ENCODE data around the gene TRAPPC2. TPM values are rescaled to one million over a fixed set of nuclear protein-coding genes. Genes with fewer than 3 reads are reported as not detected.

The TRAPPC2 gene
- total and polyA plus RNA-seq, 9 of the 15 experiments (the other 6 are each of a cell fraction or from before 2014, with no cell fraction given): 10.3 to 30.6 (median 18.6) TPM

DNA sequence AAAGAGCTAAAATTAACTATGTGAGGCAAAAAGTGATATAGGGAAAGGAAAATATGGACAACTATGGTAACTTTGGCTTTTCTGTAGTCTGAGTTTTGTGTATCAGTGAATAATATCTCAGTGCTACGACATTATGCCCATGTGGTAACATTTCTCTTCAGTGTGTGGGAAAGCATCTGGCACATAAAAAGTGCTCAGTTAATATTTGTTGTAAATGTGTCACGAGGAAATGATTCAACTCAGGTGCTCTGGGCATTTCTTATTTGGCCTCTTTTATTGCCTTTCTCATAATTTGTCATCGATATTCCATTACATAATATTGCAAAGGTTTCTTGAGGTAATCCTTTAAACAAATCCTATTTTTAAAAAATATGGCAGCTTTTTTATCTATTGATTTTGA is 17.7 kb upstream of the TRAPPC2 start:
- in situ Hi-C loops (cut with MboI): no loop called here
- TF ChIP-seq, protein P1, sequence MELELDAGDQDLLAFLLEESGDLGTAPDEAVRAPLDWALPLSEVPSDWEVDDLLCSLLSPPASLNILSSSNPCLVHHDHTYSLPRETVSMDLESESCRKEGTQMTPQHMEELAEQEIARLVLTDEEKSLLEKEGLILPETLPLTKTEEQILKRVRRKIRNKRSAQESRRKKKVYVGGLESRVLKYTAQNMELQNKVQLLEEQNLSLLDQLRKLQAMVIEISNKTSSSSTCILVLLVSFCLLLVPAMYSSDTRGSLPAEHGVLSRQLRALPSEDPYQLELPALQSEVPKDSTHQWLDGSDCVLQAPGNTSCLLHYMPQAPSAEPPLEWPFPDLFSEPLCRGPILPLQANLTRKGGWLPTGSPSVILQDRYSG (tag; conservative IDR thresholded peaks at IDR 0.05; ENCODE audit: low read depth): no peak
- TF ChIP-seq, protein P2, sequence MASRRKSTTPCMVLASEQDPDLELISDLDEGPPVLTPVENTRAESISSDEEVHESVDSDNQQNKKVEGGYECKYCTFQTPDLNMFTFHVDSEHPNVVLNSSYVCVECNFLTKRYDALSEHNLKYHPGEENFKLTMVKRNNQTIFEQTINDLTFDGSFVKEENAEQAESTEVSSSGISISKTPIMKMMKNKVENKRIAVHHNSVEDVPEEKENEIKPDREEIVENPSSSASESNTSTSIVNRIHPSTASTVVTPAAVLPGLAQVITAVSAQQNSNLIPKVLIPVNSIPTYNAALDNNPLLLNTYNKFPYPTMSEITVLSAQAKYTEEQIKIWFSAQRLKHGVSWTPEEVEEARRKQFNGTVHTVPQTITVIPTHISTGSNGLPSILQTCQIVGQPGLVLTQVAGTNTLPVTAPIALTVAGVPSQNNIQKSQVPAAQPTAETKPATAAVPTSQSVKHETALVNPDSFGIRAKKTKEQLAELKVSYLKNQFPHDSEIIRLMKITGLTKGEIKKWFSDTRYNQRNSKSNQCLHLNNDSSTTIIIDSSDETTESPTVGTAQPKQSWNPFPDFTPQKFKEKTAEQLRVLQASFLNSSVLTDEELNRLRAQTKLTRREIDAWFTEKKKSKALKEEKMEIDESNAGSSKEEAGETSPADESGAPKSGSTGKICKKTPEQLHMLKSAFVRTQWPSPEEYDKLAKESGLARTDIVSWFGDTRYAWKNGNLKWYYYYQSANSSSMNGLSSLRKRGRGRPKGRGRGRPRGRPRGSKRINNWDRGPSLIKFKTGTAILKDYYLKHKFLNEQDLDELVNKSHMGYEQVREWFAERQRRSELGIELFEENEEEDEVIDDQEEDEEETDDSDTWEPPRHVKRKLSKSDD (conservative IDR thresholded peaks at IDR 0.05; ENCODE audit: low read length): no peak
- TF ChIP-seq, protein P3, sequence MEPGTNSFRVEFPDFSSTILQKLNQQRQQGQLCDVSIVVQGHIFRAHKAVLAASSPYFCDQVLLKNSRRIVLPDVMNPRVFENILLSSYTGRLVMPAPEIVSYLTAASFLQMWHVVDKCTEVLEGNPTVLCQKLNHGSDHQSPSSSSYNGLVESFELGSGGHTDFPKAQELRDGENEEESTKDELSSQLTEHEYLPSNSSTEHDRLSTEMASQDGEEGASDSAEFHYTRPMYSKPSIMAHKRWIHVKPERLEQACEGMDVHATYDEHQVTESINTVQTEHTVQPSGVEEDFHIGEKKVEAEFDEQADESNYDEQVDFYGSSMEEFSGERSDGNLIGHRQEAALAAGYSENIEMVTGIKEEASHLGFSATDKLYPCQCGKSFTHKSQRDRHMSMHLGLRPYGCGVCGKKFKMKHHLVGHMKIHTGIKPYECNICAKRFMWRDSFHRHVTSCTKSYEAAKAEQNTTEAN (CRISPR knock-in tag; IDR thresholded peaks at IDR 0.05): no peak
- TF ChIP-seq, protein P4, sequence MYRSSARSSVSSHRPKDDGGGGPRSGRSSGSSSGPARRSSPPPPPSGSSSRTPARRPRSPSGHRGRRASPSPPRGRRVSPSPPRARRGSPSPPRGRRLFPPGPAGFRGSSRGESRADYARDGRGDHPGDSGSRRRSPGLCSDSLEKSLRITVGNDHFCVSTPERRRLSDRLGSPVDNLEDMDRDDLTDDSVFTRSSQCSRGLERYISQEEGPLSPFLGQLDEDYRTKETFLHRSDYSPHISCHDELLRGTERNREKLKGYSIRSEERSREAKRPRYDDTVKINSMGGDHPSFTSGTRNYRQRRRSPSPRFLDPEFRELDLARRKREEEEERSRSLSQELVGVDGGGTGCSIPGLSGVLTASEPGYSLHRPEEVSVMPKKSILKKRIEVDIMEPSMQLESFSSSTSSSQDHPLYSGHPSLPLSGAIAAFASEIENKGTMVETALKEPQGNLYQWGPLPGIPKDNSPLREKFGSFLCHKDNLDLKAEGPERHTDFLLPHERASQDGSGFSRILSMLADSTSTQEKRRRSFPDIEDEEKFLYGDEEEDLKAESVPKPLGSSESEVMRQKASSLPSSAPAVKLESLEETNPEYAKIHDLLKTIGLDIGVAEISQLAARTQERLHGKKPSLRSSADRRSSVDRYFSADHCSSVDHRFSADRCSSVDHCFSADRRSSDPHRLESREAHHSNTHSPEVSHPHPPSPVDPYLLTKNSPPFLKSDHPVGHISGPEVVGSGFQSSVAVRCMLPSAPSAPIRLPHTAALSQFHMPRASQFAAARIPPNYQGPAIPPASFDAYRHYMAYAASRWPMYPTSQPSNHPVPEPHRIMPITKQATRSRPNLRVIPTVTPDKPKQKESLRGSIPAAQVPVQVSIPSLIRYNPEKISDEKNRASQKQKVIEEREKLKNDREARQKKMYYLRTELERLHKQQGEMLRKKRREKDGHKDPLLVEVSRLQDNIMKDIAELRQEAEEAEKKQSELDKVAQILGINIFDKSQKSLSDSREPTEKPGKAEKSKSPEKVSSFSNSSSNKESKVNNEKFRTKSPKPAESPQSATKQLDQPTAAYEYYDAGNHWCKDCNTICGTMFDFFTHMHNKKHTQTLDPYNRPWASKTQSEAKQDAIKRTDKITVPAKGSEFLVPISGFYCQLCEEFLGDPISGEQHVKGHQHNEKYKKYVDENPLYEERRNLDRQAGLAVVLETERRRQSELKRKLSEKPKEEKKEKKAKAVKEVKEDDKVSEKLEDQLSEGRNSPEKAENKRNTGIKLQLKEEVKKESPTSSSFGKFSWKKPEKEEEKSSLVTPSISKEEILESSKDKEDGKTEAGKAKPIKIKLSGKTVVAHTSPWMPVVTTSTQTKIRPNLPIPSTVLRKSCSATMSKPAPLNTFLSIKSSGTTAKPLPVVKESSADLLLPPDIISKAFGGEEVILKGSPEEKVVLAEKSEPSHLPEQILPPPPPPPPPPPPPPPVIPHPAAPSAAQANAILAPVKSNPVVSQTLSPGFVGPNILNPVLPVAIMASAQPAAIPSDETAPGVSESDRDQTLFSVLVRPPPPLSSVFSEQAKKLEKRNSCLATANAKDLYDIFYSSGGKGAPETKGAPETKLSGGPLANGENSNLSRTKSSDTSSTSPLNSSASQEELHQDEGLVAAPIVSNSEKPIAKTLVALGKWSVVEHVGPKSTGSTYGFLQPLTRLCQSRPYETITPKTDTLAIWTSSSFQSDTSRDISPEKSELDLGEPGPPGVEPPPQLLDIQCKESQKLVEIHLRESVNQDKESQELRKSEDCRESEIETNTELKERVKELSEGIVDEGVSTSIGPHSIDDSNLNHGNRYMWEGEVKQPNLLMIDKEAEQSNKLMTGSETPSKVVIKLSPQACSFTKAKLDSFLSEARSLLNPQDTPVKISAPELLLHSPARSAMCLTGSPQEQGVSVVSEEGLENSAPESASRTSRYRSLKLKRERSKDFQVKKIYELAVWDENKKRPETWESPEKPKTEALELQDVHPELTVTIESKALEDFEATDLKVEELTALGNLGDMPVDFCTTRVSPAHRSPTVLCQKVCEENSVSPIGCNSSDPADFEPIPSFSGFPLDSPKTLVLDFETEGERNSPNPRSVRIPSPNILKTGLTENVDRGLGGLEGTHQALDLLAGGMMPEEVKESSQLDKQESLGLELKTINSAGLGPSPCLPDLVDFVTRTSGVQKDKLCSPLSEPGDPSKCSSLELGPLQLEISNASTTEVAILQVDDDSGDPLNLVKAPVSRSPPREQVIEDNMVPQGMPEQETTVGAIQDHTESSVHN (IDR thresholded peaks at IDR 0.05; ENCODE audit: borderline replicate concordance in 1 of 2, low read depth in 1 of 2): no peak
- TF ChIP-seq, protein P5, sequence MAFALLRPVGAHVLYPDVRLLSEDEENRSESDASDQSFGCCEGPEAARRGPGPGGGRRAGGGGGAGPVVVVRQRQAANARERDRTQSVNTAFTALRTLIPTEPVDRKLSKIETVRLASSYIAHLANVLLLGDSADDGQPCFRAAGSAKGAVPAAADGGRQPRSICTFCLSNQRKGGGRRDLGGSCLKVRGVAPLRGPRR (CRISPR knock-in tag; IDR thresholded peaks at IDR 0.05): no peak
- TF ChIP-seq RBM17 (IDR thresholded peaks at IDR 0.05; ENCODE audit: borderline replicate concordance, low read depth, low read length) (no peak), OTX1 (CRISPR knock-in tag; IDR thresholded peaks at IDR 0.05) (no peak)

More for the DNA sequence above, 17.7 kb upstream of the TRAPPC2 start:
- no peak for FAIRE-seq
- Histone ChIP-seq H3K27ac (ENCODE audit: extremely low read depth, low read depth, low read length) (no peak overlapping the region), H3K4me1 (replicated peaks in 1 of 2; ENCODE audit: control insufficient read depth in 2 of 2, insufficient read depth in 2 of 2, low read length in 2 of 2) (no peaks in the 10 kb centered on the region), H3K9ac (ENCODE audit: insufficient read depth in 1 of 2, low read depth in 2 of 2, low read length in 2 of 2) (no peak overlapping the region), H3K4me2 (ENCODE audit: insufficient read depth, low read length) (no peak overlapping the region), H3K9me1 (ENCODE audit: control insufficient read depth, insufficient read depth, low read length) (no peaks in the 10 kb centered on the region), H3K79me2 (ENCODE audit: control insufficient read depth, insufficient read depth, low read length) (no peaks in the 10 kb centered on the region), H4K20me1 (replicated peaks; ENCODE audit: control insufficient read depth, insufficient read depth, low read length) (no peaks in the 10 kb centered on the region), H3K27me3 (ENCODE audit: control insufficient read depth in 2 of 2, insufficient read depth in 2 of 2, low read length in 2 of 2) (no peaks in the 10 kb centered on the region), H3K9me3 (replicated peaks; ENCODE audit: control insufficient read depth, insufficient read depth, low read depth, low read length) (no peaks in the 10 kb centered on the region), H3K36me3 (ENCODE audit: control insufficient read depth, insufficient read depth, low read length) (peaks cover 74% of the 10 kb centered on the region), H2AFZ (ENCODE audit: low read depth, low read length) (no peak overlapping the region), H3K4me3 (no peak overlapping the region)
- ChIA-PET CTCF (ENCODE audit: low intra/inter-chr PET ratio) (no interaction called here), POLR2A (interaction anchor here (1.2 to 1.3 kb wide), 2 partner anchors 16 to 276 kb away, joined by 3 read pairs; no protein-coding TSS in a partner anchor)
- no TSS peak for BruUV-seq (replicated peaks)
- WGBS (ENCODE audit: insufficient coverage, low coverage, missing lambda C conversion rate): 93% methylated on average over 3 of the region's 3 CpGs
- no peak for ATAC-seq
- no peak for DNase-seq (ENCODE audit: extremely low read depth in 1 of 4, low spot score in 3 of 4)
- intact Hi-C loops (cut with micrococcal nuclease): no loop called here

Data from K562 (cell line).